ENCODE results near the gene WBP1L.

- no peak for TF ChIP-seq REPIN1 (tag by site-specific recombination; IDR thresholded peaks at IDR 0.05; ENCODE audit: low read depth)
- TF ChIP-seq ZNF362 (tag by site-specific recombination; IDR thresholded peaks at IDR 0.05), result no peak
- TF ChIP-seq ZNF16 (tag by site-specific recombination; IDR thresholded peaks at IDR 0.05; ENCODE audit: low read depth), result no peak
- TF ChIP-seq CTCF (tag by site-specific recombination; IDR thresholded peaks at IDR 0.05), result no peak; the same call in 1 of the 2 replicates
- no peak for TF ChIP-seq ZNF585B (tag by site-specific recombination; IDR thresholded peaks at IDR 0.05)
- TF ChIP-seq ZNF639 (tag by site-specific recombination; IDR thresholded peaks at IDR 0.05), result no peak
- TF ChIP-seq ZNF26 (tag by site-specific recombination; IDR thresholded peaks at IDR 0.05), result no peak
- TF ChIP-seq GLI2 (tag by site-specific recombination; IDR thresholded peaks at IDR 0.05; ENCODE audit: borderline replicate concordance, low read depth), result no peak
- no peak for TF ChIP-seq YY1 (tag by site-specific recombination; IDR thresholded peaks at IDR 0.05)
- TF ChIP-seq ZNF449 (tag by site-specific recombination; IDR thresholded peaks at IDR 0.05), result no peak
- TF ChIP-seq ZNF133 (tag by site-specific recombination; IDR thresholded peaks at IDR 0.05), result no peak
- no peak for TF ChIP-seq ZNF302 (tag by site-specific recombination; IDR thresholded peaks at IDR 0.05; ENCODE audit: low read depth)
- no peak for TF ChIP-seq KLF7 (tag by site-specific recombination; IDR thresholded peaks at IDR 0.05; ENCODE audit: borderline replicate concordance)
- TF ChIP-seq ZNF416 (tag by site-specific recombination; IDR thresholded peaks at IDR 0.05), result no peak
These were observed 765 bp downstream of the WBP1L start for GRCh38 chr10:102744374-102745051.
